ENCODE data around the gene HSPA6.
"Not testable (repeated sequence)": the region's sequence is repeated elsewhere in the genome, so short reads cannot be mapped to it uniquely, and the experiment has no call there.

The HSPA6 gene

GRCh38 chr1:161532644-161533567, 8.6 kb downstream of the HSPA6 start:
- DNase-seq (ENCODE audit: low spot score) = not testable (repeated sequence)

- not testable (repeated sequence) for DNase-seq (ENCODE audit: low spot score)
Observed at GRCh38 chr1:161537068-161537669, 12.8 kb downstream of the HSPA6 start.

- not testable (repeated sequence) for DNase-seq (ENCODE audit: low spot score)
Observed at GRCh38 chr1:161538925-161539479, 14.7 kb downstream of the HSPA6 start.

- DNase-seq (ENCODE audit: low spot score) = peak; percentile 51
Observed at GRCh38 chr1:161539731-161540569, 15.6 kb downstream of the HSPA6 start.

- DNase-seq (ENCODE audit: low spot score) = not testable (repeated sequence)
Observed at GRCh38 chr1:161540570-161540960, 16.2 kb downstream of the HSPA6 start.

GRCh38 chr1:161542091-161542559, 17.8 kb downstream of the HSPA6 start:
- DNase-seq (ENCODE audit: low spot score) = not testable (repeated sequence)

GRCh38 chr1:161543125-161543524, 18.8 kb downstream of the HSPA6 start:
- DNase-seq (ENCODE audit: low spot score) = not testable (repeated sequence)

GRCh38 chr1:161545005-161545731, 20.8 kb downstream of the HSPA6 start:
- not testable (repeated sequence) for DNase-seq (ENCODE audit: low spot score)

- DNase-seq (ENCODE audit: low spot score) = not testable (repeated sequence)
Observed at GRCh38 chr1:161547995-161548741, 23.8 kb downstream of the HSPA6 start.

- not testable (repeated sequence) for DNase-seq (ENCODE audit: low spot score)
Observed at GRCh38 chr1:161548749-161549406, 24.5 kb downstream of the HSPA6 start.

GRCh38 chr1:161549652-161550051, 25.3 kb downstream of the HSPA6 start, which contains the start of gene FCGR3A:
FCGR3A (minus strand) TSS chr1:161549818; CDS start chr1:161549736, 82 bp downstream.
- no peak for DNase-seq (ENCODE audit: low spot score)

- DNase-seq (ENCODE audit: low spot score) = not testable (repeated sequence)
Observed at GRCh38 chr1:161550942-161551341, 26.6 kb downstream of the HSPA6 start.

GRCh38 chr1:161553631-161554030, 29.3 kb downstream of the HSPA6 start:
- not testable (repeated sequence) for DNase-seq (ENCODE audit: low spot score)

- not testable (repeated sequence) for DNase-seq (ENCODE audit: low spot score)
Observed at GRCh38 chr1:161554340-161554739, 30.0 kb downstream of the HSPA6 start.

- DNase-seq (ENCODE audit: low spot score) = not testable (repeated sequence)
Observed at GRCh38 chr1:161554815-161555417, 30.6 kb downstream of the HSPA6 start.

- not testable (repeated sequence) for DNase-seq (ENCODE audit: low spot score)
Observed at GRCh38 chr1:161556143-161556542, 31.8 kb downstream of the HSPA6 start.

- DNase-seq (ENCODE audit: low spot score) = not testable (repeated sequence)
Observed at GRCh38 chr1:161556990-161557389, 32.6 kb downstream of the HSPA6 start.

- DNase-seq (ENCODE audit: low spot score) = not testable (repeated sequence)
Observed at GRCh38 chr1:161557506-161558450, 33.4 kb downstream of the HSPA6 start.

Measured in AG08395 (cell line).